Testis (tissue), 2 donors: ENCODE results near the gene CLN3.

Experiments used
- CTCF ChIP-seq, 3 experiments: fragments of 450-650 bp in 2 of 3; fragments of 200-600 bp in 1 of 3; sonication (generic) in 1 of 3; IDR thresholded peaks; one replicate each; pipeline ENCODE4 v1.5.1; 2016 to 2019; ENCODE audit warnings: antibody characterized with exemption in 3 of 3, mild to moderate bottlenecking in 2 of 3, moderate library complexity in 1 of 3
- POLR2A ChIP-seq: fragments of 450-650 bp; IDR thresholded peaks from one replicate; pipeline ENCODE4 v1.6.1; 2017; ENCODE audit warnings: antibody characterized with exemption, mild to moderate bottlenecking, moderate library complexity

- TF ChIP-seq POLR2A (no peak), CTCF (IDR thresholded peaks at IDR 0.05) (no peak)
Observed at GRCh38 chr16:28501258-28502232, 9.7 kb upstream of the CLN3 start.
